ENCODE measurements around the gene ZNHIT2.

Gene ZNHIT2

DNA sequence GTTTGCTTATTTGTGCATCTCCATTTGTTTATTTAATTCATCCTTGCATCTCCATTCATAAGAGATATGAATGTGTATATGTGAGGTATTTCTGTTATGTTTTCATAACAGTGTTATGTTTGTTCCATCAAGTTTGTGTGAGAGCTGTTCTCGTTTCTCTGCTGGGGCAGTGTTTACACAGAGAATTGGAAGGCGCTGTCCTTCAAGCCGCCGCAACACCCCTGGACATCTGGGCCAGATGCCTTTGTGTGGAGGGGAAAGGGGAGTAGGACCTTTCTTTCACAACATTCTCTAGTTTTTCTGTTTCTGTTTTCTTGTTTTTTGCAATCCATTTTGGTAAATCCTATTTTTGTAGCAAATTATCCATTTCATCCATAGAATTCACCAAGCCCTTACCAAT is 12.9 kb downstream of the ZNHIT2 start:
- no peak for DNase-seq (ENCODE audit: low read depth in 2 of 2)

GRCh38 chr11:65103476-65103875 is 14.0 kb downstream of the ZNHIT2 start:
- no peak for DNase-seq (ENCODE audit: low read depth in 2 of 2)

GRCh38 chr11:65102142-65103095 is 15.1 kb downstream of the ZNHIT2 start:
- no peak for DNase-seq (ENCODE audit: low read depth in 2 of 2)

DNA sequence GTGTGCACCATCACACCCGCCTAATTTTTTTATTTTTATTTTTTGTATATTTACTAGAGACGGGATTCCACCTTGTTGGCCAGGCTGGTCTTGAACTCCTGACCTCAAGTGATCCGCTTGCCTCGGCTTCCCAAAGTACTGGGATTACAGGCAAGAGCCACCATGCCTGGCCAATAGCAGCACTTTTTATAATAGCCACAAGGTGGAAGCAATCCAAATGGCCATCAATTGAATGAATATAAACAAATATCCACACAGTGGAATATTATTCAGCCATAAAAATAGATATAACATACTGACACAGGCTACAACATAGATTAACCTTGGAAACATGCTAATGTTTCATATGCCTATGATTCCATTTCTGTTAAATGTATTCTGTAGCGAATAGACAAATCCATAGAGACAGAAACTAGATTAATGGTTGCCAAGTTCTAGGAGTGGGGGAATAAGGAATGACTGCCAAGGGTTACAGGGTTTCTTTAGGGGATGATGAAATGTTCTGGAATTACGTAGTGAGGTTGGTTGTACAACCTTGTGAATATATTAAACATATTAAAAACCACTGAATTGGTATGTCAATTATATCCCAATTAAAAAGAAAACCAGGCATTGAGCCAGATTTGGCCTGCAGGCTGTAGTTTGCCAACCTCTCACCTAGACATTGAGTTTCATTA is 16.7 kb downstream of the ZNHIT2 start:
- no peak for DNase-seq (ENCODE audit: low read depth in 2 of 2)

DNA sequence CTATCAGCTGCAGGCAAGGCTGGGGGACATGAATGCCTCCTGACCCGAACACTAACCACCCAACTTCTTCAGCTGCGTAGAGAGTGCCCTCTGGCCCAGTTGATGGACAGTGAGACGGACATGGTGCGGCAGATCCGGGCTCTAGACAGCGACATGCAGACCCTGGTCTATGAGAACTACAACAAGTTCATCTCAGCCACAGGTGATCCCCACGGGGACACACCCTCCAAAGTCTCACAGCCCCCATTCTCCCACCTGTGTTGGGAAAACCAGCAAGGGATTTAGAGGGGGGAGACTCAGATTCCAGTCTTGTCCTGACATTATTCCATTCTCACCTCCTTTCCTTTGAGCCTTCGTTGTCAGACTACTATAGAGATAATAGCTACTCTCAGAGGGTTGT is 20.6 kb downstream of the ZNHIT2 start:
- DNase-seq (ENCODE audit: low read depth in 2 of 2): no peak

- DNase-seq (ENCODE audit: low read depth in 2 of 2): peak; percentile 73 to 74
Measured at GRCh38 chr11:65095974-65096806, 21.3 kb downstream of the ZNHIT2 start, which contains the start of gene VPS51. VPS51 (plus strand) TSS chr11:65096214; CDS start chr11:65096251, 37 bp downstream.

DNA sequence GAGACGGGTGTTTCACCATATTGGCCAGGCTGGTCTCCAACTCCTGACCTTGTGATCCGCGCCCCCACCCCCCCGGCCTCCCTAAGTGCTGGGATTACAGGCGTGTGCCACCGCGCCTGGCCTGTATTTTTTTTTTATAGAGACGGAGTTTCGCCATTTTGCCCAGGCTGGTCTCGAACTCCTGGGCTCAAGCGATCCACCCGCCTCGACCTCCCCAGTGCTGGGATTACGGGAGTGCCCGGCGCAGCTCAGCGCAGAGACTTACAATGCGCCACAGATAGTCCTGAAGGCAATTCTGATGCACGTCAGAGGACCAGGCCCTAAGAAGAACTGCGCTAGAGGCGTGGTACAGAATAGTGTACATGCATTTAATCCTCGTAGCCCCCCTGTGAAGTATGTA is 22.1 kb downstream of the ZNHIT2 start:
- DNase-seq (ENCODE audit: low read depth in 2 of 2): no peak

GRCh38 chr11:65090628-65091027 is 26.9 kb downstream of the ZNHIT2 start:
- DNase-seq (ENCODE audit: low read depth in 2 of 2): no peak

GRCh38 chr11:65089621-65090020 is 27.9 kb downstream of the ZNHIT2 start:
- no peak for DNase-seq (ENCODE audit: low read depth in 2 of 2)

DNA sequence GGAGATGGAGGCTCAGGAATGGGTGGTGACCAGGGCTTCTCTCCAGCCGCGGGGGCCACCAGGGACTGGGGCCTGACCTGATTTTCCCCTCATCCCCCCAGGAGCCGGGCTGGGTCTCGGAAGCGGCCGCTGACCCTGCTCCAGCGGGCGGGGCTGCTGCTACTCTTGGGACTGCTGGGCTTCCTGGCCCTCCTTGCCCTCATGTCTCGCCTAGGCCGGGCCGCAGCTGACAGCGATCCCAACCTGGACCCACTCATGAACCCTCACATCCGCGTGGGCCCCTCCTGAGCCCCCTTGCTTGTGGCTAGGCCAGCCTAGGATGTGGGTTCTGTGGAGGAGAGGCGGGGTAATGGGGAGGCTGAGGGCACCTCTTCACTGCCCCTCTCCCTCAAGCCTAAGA is 29.7 kb downstream of the ZNHIT2 start:
- DNase-seq (ENCODE audit: low read depth in 2 of 2): no peak

- no peak for DNase-seq (ENCODE audit: low read depth in 2 of 2)
Measured at GRCh38 chr11:65087216-65087615, 30.3 kb downstream of the ZNHIT2 start.

GRCh38 chr11:65086809-65087208 is 30.7 kb downstream of the ZNHIT2 start:
- no peak for DNase-seq (ENCODE audit: low read depth in 2 of 2)

DNA sequence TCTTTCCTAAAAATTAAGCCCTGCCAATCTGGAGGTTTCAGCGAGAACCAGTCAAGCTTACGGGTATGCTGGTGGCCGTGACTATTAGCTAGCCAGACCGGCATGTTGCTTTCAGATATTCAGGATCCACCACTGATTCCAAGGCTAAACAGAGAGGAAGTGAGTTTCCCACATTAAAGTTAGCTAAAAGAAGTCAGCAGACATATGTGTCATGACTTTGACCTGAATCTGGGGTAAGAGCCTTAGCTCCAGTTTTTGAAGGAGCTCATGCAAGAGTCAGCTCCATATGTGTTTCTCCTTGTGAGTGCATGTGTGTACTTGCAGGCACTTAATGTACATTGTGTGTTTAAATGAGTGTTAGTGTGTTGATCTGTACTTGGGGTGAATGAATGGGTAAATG is 32.1 kb downstream of the ZNHIT2 start:
- no peak for DNase-seq (ENCODE audit: low read depth in 2 of 2)

DNA sequence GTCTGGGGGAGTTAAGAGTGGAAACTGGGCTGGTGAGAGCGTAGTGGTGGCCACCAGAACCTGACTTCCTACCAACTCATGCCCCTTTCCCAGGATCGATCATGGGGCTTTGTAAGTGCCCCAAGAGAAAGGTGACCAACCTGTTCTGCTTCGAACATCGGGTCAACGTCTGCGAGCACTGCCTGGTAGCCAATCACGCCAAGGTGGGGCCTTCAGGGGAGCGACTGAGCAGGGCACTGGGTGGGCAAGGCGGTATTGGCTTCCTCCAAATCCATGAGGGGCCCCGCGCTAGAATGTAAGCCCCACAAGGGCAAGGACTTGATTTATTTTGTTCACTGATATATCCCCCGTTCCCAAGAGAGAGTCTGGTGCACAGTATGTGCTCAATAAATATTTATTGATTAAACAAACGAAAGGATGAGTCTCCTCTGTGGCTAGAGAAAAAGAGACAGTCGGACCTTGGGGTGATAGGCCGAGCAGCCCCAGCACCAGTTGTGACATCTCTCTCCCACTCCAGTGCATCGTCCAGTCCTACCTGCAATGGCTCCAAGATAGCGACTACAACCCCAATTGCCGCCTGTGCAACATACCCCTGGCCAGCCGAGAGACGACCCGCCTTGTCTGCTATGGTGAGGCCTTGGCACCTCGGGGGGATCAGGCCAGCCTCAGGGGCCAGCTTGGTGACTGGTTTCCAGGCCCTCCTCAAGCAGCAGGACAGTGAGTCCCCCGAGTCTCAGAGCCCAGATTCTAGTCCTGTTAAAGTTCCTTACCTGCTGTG is 32.7 kb downstream of the ZNHIT2 start:
- no peak for DNase-seq (ENCODE audit: low read depth in 2 of 2)

DNA sequence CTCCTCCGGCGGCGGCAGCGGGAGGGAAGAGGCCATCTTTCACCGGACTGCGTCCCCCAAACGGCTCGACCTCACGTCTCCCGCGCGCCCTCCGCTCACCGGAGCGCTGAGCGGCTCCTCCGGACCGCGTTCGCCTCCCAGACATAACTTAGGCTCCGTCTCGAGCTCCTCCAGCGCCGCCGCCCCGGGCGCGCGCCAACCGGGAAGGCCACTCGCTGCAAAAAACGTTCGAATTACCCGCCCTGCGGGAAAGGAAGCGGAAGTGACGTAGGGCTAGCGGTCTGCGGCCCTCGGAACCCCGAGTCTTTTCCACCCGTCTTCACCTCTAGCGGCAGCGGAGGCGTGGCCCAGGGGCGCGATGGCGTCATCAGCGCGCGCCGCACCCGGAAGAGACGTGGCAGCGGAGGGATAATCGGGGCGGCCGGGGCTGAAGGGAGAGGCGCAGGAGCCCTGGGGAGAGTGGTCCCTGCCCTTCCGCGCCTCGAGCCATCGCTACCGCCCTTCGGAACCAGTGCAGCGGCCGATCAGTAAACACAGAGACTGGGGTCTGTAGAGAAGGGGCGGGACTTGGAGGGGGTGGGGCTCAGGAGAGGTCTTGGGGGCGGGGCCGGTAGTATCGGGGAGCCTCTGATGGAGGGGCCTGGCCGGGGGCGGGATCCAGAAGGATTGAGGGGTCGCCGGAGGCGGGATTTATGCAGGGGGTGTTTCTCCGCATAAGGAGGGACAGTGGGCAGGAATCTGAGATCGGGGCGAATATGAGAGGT is 33.5 kb downstream of the ZNHIT2 start, which contains the start of the genes CDCA5 and ZFPL1:
TSS of gene CDCA5 (minus strand) at position 207 of the 764 bp plus-strand sequence. CDS start at position 145, 62 bp downstream.
TSS of gene ZFPL1 (plus strand) at position 389 of the 764 bp plus-strand sequence. CDS start 477 bp downstream, outside the sequence.
- DNase-seq (ENCODE audit: low read depth in 2 of 2): peak; percentile 91 to 92

GRCh38 chr11:65083134-65083833 is 34.2 kb downstream of the ZNHIT2 start:
- DNase-seq (ENCODE audit: low read depth in 2 of 2): no peak

- DNase-seq (ENCODE audit: low read depth in 2 of 2): no peak
Measured at GRCh38 chr11:65078786-65079342, 38.6 kb downstream of the ZNHIT2 start.

DNA sequence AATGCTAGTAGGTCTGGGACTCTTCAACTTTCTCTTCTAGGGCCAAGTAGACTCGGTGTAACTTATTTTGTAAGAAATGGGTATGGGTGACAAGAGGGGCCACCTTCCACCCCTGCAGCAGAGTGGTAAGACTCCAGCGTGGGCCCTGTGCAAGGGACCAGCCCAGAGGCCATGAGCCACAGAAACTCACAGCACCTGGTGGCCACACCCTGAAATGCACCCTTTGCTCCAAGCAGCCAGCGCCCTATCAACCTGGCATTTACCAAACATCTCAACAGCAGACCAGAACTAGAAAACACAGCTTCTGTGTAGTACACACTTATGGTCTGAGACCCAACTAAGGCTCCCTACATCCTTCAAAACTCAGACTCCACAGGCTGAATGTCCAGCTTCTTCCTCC is 39.4 kb downstream of the ZNHIT2 start:
- no peak for DNase-seq (ENCODE audit: low read depth in 2 of 2)

- no peak for DNase-seq (ENCODE audit: low read depth in 2 of 2)
Measured at GRCh38 chr11:65077451-65077850, 40.0 kb downstream of the ZNHIT2 start.
